ENCODE results near the gene SLC25A24.

DNA sequence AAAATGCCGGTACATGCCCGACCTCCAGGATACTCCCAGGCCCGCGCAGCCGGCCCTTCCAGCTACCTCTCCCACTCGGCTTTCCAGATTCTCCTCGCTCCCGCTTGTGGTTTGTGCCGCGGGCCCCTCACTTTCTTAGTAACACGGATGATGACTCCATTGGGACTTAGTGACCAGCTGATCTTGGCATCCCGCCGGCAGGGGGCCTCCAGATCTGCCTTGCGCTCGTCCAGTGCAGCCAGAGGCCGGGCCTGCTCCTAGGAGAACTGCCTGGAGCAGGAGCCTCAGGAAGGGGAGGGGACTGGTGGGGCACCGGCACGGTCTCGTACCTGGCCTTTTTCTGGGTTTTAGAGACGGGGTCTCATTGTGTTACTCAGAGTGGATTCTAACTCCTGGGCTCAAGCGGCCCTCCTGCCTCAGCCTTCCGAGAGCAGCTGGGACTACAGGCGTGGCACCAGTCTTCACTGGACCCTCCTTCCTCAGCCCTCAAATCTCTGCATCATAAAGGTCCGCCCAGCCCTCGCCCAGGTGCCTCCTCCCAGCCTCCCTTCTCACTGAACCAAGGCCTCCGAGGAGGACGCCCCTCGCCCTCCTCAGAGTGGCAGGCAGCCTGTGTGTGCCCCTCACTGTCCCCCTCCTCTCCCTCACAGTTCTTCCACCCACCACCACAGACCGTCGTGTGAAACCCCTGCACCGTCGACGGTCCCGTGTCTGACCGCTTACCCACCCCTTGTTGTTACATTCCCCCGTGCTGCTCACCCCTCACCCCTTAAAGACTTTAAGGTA is 78.6 kb downstream of the SLC25A24 start:
- TF ChIP-seq, protein P1, sequence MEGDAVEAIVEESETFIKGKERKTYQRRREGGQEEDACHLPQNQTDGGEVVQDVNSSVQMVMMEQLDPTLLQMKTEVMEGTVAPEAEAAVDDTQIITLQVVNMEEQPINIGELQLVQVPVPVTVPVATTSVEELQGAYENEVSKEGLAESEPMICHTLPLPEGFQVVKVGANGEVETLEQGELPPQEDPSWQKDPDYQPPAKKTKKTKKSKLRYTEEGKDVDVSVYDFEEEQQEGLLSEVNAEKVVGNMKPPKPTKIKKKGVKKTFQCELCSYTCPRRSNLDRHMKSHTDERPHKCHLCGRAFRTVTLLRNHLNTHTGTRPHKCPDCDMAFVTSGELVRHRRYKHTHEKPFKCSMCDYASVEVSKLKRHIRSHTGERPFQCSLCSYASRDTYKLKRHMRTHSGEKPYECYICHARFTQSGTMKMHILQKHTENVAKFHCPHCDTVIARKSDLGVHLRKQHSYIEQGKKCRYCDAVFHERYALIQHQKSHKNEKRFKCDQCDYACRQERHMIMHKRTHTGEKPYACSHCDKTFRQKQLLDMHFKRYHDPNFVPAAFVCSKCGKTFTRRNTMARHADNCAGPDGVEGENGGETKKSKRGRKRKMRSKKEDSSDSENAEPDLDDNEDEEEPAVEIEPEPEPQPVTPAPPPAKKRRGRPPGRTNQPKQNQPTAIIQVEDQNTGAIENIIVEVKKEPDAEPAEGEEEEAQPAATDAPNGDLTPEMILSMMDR (IDR thresholded peaks at IDR 0.05; ENCODE audit: insufficient read depth, low read depth, low read length) = no peak
- no peak for TF ChIP-seq EZH2 (IDR thresholded peaks at IDR 0.05; ENCODE audit: insufficient read depth, low read length)
